Stimulated activated CD4-positive, alpha-beta T cell treated with anti-CD3 and anti-CD28 coated beads, Interleukin-1b, Interleukin-23, amount 100 ng/mL, for 24 hours (primary cell): ENCODE measurements around the gene LLGL2.

Experiments used
- DNase-seq, 4 experiments: peaks; one replicate each; pipeline ENCODE4 v3.0.0-alpha.2; 2020; ENCODE audit warnings: low read depth in 4 of 4, low spot score in 1 of 4

Gene LLGL2

GRCh38 chr17:75549246-75550138 lies 24.0 kb downstream of the LLGL2 start:
- DNase-seq: no peak

DNA sequence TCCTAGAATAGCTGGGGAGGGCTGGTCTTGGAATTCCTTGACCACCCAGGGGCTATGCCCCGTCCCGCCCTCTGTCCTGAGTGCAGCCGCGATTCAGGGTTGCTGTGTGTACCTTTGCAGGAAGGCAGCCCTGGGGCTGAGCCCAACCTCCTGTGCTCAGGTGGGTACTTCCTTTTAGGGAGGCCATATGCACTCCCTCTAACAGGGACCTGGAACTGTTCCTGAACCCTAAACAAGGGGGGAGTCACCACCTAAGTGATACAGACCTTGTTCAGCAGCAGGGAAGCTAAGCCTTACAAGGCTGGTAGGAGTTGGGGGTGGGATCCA lies 24.6 kb downstream of the LLGL2 start:
- no peak for DNase-seq

GRCh38 chr17:75551266-75551665 lies 25.8 kb downstream of the LLGL2 start:
- no peak for DNase-seq

DNA sequence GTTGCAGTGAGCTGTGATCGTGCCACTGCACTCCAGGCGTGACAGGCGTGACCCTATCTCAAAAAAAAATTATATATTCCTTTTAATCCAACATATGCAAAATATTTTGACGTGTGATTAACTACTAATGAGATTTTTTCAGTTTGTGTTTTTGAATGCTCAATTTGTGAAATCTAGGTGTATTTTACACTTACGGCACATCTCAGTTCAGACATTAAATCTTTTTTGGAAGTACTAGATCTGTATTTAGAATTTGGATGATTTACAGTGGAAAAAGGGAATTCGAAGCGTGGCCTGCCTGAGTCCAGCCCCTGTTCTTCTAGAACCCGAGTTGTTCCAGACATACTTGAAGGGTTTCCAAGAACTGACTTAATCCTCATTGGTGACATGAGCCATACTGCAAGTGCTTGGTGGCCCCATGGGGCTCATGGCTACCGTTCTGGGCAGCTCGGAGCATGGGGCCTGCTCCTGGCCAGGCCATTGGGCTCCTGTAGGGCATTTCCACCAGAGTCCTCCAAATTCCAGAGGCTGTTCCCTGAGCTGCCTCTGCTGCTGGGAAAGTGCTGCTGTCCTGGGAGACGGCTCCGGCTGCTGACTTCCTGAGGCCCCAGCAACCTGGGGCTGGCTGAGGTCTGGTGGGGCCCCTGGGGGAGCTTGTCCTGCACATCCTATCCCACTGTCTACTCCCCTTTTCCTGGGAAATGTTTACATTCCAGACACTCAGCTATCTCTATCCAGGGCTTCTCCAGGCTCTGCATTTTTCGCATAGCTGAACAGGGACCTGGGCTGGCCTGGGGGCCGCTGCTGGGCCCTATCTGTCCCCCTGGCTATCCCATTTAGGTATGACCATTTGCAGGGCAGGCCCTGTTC lies 27.2 kb downstream of the LLGL2 start:
- no peak for DNase-seq

DNA sequence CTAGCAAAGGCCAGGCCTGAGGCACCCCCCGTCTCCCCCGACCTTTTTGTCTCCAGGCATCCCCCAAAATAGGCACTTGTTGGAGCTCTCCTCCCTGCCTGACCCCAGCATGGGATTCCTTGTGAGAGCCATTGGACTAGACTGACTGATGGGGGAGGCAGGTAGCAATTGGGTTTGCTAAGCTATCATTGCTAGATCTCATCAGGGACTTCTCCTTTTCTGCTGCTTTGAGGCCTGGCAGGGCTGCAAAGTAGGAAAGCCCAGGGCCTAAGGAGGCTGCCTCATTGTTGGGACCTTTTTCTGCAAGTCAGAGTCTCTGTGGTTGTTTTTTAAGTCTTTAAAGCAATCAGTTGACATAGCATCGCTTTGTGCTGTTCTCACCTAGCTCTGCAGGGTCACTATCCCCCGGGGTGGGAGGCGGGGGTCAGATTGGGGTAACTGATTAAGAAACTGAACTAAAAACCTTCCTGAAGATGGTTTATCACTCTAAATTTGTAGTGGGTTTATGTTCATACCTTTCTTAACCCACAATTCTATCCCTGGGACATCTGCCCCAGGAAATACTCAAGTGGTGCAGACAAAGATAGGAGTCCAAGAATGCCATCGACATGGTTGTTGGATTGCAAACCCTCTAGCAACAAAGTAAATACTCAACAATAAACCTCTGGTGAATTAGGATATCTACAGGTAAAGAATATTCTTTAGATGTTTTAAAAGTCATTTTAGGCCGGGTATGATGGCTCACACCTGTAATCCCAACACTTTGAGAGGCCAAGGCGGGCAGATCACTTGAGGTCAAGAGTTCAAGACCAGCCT lies 28.0 kb downstream of the LLGL2 start:
- DNase-seq: no peak

DNA sequence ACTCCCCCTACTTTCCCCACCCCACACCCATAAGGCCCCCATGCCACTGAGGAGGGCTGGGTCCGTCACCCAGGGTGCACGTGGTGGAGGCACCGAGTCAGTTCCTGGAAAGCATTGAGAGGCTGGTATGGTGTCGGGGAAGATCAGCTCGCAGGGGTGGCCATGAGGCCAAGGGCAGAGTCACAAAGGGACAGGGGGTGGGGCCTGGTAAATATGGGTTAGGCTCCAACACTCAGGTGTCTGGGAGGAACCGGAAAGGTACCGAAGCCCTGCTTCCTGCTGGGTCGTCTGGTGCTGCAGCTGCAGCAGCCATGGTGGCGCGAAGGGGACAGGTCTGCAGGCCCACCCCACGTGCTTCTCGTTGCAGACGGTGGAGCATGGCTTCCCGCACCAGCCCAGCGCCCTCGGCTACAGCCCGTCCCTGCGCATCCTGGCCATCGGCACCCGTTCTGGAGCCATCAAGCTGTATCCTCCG lies 30.2 kb downstream of the LLGL2 start:
- DNase-seq: no peak

DNA sequence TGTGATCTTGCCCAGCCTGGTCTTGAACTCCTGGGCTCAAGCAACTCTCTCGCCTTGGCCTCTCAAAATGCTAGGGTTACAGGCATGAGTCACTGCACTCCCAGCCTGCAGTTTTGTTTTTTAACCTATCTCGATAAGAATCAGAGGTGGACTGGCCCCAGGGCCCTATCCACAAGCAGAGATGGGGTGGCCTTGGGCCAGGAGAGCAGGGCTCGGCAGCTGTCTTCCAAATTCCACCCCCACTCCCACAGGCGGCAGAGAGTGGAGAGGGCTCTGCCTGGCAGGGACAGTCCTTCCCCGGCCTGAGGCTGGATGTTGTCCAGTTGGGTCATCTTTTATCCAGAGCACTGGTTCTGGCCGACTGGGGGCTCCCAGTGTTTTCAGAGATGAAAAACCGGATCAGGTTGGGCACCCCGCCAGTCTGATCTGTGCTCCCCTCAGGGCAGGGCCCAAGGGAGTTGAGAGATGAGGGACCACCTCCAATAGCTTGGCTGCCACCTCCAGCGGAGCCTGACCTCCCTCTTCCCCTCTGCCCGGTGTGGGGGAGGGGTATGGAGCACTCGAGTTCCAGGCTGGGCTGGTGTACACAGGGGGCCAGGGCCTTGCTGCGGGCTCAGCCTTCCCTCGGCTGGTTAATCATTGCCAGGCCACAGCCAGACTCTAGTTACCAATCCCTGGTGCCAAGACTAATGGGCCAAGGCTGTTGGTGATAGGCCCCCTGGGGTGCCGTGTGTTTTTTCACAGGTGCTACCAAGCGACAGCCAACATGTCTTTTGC lies 31.8 kb downstream of the LLGL2 start:
- no peak for DNase-seq

GRCh38 chr17:75557852-75558665 lies 32.6 kb downstream of the LLGL2 start:
- no peak for DNase-seq

GRCh38 chr17:75558666-75559530 lies 33.4 kb downstream of the LLGL2 start:
- no peak for DNase-seq

DNA sequence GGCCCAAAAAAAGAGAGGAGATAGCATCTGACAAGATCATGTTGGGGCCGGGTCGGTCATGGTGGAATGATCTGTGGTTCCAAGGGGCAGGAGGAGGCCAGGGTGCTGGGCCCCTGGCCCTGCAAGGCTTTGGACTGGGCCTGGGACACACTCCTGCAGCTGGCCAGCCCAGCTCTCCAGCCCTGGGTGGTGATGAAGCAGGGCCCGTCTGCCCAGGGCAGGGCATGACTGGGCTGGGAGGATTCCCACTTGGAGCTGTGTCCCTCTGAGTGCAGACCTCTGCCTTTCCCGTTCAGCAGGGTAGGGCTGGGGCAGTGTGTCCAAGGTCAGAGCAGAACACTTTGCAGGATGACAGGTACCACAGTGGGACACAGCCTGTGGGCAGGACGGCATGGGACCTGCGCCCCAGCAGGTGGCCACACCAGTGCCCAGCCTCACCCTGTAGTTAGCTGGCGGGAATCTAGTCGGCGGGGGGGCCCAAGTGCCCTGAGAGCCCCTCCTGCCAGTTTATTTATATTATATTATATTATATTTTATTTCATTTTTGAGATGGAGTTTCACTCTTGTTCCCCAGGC lies 34.5 kb downstream of the LLGL2 start:
- DNase-seq: no peak

- no peak for DNase-seq
Measured at GRCh38 chr17:75561927-75562603, 36.6 kb downstream of the LLGL2 start.

GRCh38 chr17:75563063-75563758 lies 37.7 kb downstream of the LLGL2 start:
- no peak for DNase-seq

DNA sequence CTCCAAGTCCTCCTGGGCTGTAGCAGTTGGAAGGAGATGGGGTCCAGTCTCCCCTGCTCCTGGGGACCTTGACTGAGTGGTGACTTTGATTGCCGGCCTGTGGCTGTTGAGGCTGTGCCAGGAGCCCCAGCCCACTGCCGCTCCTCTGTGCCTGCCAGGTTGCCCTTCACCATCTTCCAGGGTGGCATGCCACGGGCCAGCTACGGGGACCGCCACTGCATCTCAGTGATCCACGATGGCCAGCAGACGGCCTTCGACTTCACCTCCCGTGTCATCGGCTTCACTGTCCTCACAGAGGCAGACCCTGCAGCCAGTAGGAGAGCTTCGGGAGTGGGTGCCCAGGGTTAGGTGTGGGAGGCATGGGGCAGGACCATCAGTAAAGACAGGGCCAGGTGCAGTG lies 38.7 kb downstream of the LLGL2 start:
- DNase-seq: no peak

DNA sequence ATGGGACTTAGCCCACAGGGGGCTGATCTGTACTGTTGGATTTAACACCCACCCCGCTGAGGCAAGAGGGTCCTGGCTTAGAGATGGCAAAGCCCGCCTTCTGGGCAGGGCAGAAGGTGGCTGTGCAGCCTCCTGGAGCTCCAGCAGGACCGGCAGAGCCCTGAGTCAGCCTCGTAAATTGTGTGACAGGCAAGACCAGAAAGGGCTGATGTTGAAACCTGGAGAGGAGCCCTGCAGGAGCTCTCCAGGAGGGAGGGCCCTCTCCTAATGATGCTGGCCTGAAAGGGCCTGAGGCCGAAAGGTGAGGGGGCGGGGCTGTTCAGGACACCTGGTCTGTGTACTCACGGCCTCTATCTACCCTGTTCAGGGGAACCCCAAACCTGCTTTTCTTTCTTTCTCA lies 39.6 kb downstream of the LLGL2 start:
- no peak for DNase-seq

GRCh38 chr17:75565618-75566017 lies 40.1 kb downstream of the LLGL2 start:
- DNase-seq: no peak

DNA sequence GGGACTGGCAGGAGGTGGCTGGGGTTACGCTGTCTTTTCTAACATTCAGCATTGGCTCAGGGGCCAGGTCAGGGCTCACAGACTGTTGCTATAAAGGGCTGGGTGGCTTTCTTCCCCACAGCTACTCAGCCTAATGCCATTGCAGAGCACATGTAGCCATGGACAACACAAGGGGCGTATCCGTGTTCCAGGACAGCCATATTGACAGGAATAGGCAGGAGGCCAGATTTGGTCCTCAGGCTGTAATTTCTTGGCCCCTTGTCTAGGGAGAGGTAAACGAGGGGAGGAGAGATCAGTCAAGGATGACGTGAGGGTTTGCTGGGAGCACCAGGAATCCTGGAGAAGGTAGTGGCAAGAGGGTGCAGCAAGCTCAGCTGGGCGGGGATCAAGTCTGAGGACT lies 40.9 kb downstream of the LLGL2 start:
- no peak for DNase-seq

- DNase-seq: no peak
Measured at GRCh38 chr17:75566834-75567233, 41.3 kb downstream of the LLGL2 start.
